ENCODE measurements around the gene ZNF385C. TPM values are rescaled to one million over a fixed set of nuclear protein-coding genes. Genes with fewer than 3 reads are reported as not detected.

Gene ZNF385C
- total and polyA plus RNA-seq, 2 donors (not counting 1 experiment from before 2014, with no cell fraction given): under 0.01 to 0.03 TPM

DNA sequence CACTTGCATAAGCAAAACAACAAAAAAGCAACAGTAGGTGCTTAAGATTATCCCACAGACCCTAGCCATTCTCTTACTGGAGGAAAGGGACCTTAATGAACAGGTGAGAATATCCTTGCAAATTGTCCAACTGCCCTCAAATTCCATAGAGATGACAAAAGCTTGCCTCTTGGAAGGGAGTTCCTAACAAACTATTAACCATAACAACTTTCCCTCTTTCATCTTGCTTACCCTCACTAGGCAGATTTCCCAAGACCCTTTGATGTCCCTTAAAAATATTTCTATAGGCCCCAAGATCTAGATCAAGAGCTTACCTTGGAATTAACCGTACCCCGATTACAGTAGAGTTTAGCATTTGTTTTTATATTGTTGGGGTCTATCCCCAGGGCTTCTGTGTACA is 109.9 kb downstream of the ZNF385C start:
- Histone ChIP-seq H3K36me3 (ENCODE audit: control insufficient read depth, insufficient read depth, low read length) (peaks cover 9% of the 10 kb centered on the region), H4K20me1 (ENCODE audit: control insufficient read depth, extremely low read depth, insufficient read depth, low read length) (no peaks in the 10 kb centered on the region), H3K27ac (ENCODE audit: insufficient read depth, low read length) (no peak overlapping the region), H3K9ac (ENCODE audit: insufficient read depth, low read length) (no peak overlapping the region), H3K4me1 (ENCODE audit: control insufficient read depth, extremely low read depth, insufficient read depth, low read length) (no peaks in the 10 kb centered on the region), H3K4me3 (replicated peaks in 1 of 4; ENCODE audit: control extremely low read depth in 1 of 4, insufficient read depth in 1 of 4, low read depth in 3 of 4, low read length in 4 of 4) (no peak overlapping the region), H3K27me3 (ENCODE audit: control insufficient read depth, insufficient read depth, low read length) (no peaks in the 10 kb centered on the region), H3K4me2 (ENCODE audit: extremely low read depth, insufficient read depth, low read length) (no peak overlapping the region), H3K79me2 (ENCODE audit: control insufficient read depth, insufficient read depth, low read length) (no peaks in the 10 kb centered on the region), H3K9me3 (ENCODE audit: control insufficient read depth, insufficient read depth, low read depth, low read length) (no peaks in the 10 kb centered on the region), H2AFZ (ENCODE audit: low read length) (no peak overlapping the region)
- DNase-seq (ENCODE audit: low read depth in 2 of 2): no peak
- no peak for TF ChIP-seq EZH2 (IDR thresholded peaks at IDR 0.05; ENCODE audit: low read length, missing control alignments)
- TF ChIP-seq CTCF (conservative IDR thresholded peaks at IDR 0.05 in 1 of 2, IDR thresholded peaks at IDR 0.05 in 1 of 2; ENCODE audit: low read depth in 1 of 2, low read length in 2 of 2): no peak

GRCh38 chr17:41987642-41988041 is 110.6 kb downstream of the ZNF385C start:
- Histone ChIP-seq H3K4me1 (ENCODE audit: control insufficient read depth, extremely low read depth, insufficient read depth, low read length) (no peaks in the 10 kb centered on the region), H2AFZ (ENCODE audit: low read length) (no peak overlapping the region), H3K79me2 (ENCODE audit: control insufficient read depth, insufficient read depth, low read length) (no peaks in the 10 kb centered on the region), H3K27ac (ENCODE audit: insufficient read depth, low read length) (no peak overlapping the region), H3K27me3 (ENCODE audit: control insufficient read depth, insufficient read depth, low read length) (no peaks in the 10 kb centered on the region), H3K9ac (ENCODE audit: insufficient read depth, low read length) (no peak overlapping the region), H4K20me1 (ENCODE audit: control insufficient read depth, extremely low read depth, insufficient read depth, low read length) (no peaks in the 10 kb centered on the region), H3K4me3 (replicated peaks in 1 of 4; ENCODE audit: control extremely low read depth in 1 of 4, insufficient read depth in 1 of 4, low read depth in 3 of 4, low read length in 4 of 4) (no peak overlapping the region), H3K4me2 (ENCODE audit: extremely low read depth, insufficient read depth, low read length) (no peak overlapping the region), H3K9me3 (ENCODE audit: control insufficient read depth, insufficient read depth, low read depth, low read length) (no peaks in the 10 kb centered on the region), H3K36me3 (ENCODE audit: control insufficient read depth, insufficient read depth, low read length) (peaks cover 9% of the 10 kb centered on the region)
- no peak for TF ChIP-seq EZH2 (IDR thresholded peaks at IDR 0.05; ENCODE audit: low read length, missing control alignments)
- no peak for DNase-seq (ENCODE audit: low read depth in 2 of 2)

DNA sequence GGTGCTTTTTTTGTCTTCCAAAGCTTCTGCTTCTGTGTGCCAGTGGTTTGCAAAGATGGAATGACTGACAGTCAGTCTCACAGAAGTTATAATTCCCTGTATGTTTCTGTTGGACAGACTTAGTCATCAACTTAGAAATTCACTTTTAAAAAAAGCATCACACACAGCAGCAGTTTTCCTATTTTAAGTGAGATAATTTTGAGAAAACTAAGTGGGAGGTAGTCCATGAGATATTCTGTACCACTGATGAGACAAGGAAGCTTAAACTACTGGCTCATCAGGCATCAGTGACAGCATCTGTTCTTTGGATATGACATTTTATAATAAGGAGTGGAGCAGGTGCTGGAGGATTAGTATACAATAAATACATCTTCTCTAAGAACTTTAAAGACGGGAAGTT is 111.6 kb downstream of the ZNF385C start:
- no peak for DNase-seq (ENCODE audit: low read depth in 2 of 2)
- H3K27me3 ChIP-seq (ENCODE audit: control insufficient read depth, insufficient read depth, low read length): no peaks in the 10 kb centered on the region
- H3K4me2 ChIP-seq (ENCODE audit: extremely low read depth, insufficient read depth, low read length): no peak overlapping the region
- no peak overlapping the region for H3K27ac ChIP-seq (ENCODE audit: insufficient read depth, low read length)
- TF ChIP-seq EZH2 (IDR thresholded peaks at IDR 0.05; ENCODE audit: low read length, missing control alignments) (no peak), CTCF (conservative IDR thresholded peaks at IDR 0.05 in 1 of 2, IDR thresholded peaks at IDR 0.05 in 1 of 2; ENCODE audit: low read depth in 1 of 2, low read length in 2 of 2) (no peak)
- peaks cover 14% of the 10 kb centered on the region for H3K36me3 ChIP-seq (ENCODE audit: control insufficient read depth, insufficient read depth, low read length)
- H3K9ac ChIP-seq (ENCODE audit: insufficient read depth, low read length): no peak overlapping the region
- H4K20me1 ChIP-seq (ENCODE audit: control insufficient read depth, extremely low read depth, insufficient read depth, low read length): no peaks in the 10 kb centered on the region
- no peaks in the 10 kb centered on the region for H3K9me3 ChIP-seq (ENCODE audit: control insufficient read depth, insufficient read depth, low read depth, low read length)
- H3K79me2 ChIP-seq (ENCODE audit: control insufficient read depth, insufficient read depth, low read length): no peaks in the 10 kb centered on the region
- H3K4me1 ChIP-seq (ENCODE audit: control insufficient read depth, extremely low read depth, insufficient read depth, low read length): no peaks in the 10 kb centered on the region
- H3K4me3 ChIP-seq (replicated peaks in 1 of 4; ENCODE audit: control extremely low read depth in 1 of 4, insufficient read depth in 1 of 4, low read depth in 3 of 4, low read length in 4 of 4): no peak overlapping the region
- no peak overlapping the region for H2AFZ ChIP-seq (ENCODE audit: low read length)
